C4-2B (cell line): Measurements from ENCODE around the gene ADRA1B.

Experiments used
- CTCF ChIP-seq: fragments of 450-650 bp; conservative IDR thresholded peaks from 2 replicates; pipeline ENCODE4 v1.5.1; 2017; ENCODE audit warnings: mild to moderate bottlenecking
- ZFX ChIP-seq: fragments of 450-650 bp; IDR thresholded peaks from 2 replicates; pipeline ENCODE4 v1.6.1; 2017

DNA sequence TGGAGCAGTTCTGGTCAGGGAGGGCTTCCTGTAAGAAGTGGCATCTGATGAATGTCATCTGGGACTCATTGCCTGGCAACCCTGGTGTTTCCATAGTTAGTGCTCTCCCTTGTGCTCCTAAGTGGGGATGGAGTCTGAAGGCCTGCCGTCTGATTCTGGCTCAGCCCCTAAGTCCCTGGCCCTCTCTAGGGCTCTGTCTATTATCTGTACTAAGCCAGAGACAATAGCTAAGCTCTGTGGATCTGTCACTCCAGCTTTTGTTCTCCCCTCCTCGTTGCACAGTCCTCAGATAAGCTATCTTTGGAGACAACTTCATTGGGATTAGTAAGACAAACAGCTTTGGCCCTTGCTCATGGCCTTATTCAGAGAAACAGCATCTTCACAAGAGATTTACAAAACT lies 62.1 kb downstream of the ADRA1B start:
- TF ChIP-seq CTCF (no peak), ZFX (no peak)
